Lower lobe of right lung (tissue), 2 donors: ENCODE results near the gene CEP78. TPM values are rescaled to one million over a fixed set of nuclear protein-coding genes. Genes with fewer than 3 reads are reported as not detected.
A peak's percentile ranks its signal among the peaks of the same experiment; 100 is the strongest.
"Not testable (repeated sequence)": the region's sequence is repeated elsewhere in the genome, so short reads cannot be mapped to it uniquely, and the experiment has no call there.

ENCODE experiments used
- ATAC-seq, 2 donors: fragments of 200-7000 bp; cut with Tn5 transposase; one replicate each; pipeline ENCODE4 v1.9.1; 2020 to 2022; ENCODE audit warnings: mild to moderate bottlenecking in 2 of 2, moderate library complexity in 2 of 2
- DNase-seq: peaks from one replicate; pipeline ENCODE4 v3.0.0-alpha.2; 2020
- H3K27ac ChIP-seq: fragments of 200-600 bp; one replicate; pipeline ENCODE4 v1.8.0; 2022
- H3K27me3 ChIP-seq: fragments of 200-600 bp; one replicate; pipeline ENCODE4 v1.8.0; 2022; ENCODE audit warnings: low read depth
- H3K36me3 ChIP-seq: fragments of 200-600 bp; one replicate; pipeline ENCODE4 v1.8.0; 2022; ENCODE audit warnings: mild to moderate bottlenecking
- H3K4me1 ChIP-seq: fragments of 200-600 bp; one replicate; pipeline ENCODE4 v1.8.0; 2022
- H3K4me3 ChIP-seq: fragments of 200-600 bp; one replicate; pipeline ENCODE4 v1.8.0; 2022; ENCODE audit warnings: mild to moderate bottlenecking
- H3K9me3 ChIP-seq: fragments of 200-600 bp; one replicate; pipeline ENCODE4 v1.8.0; 2022
- CTCF ChIP-seq: fragments of 200-600 bp; IDR thresholded peaks from one replicate; pipeline ENCODE4 v1.8.0; 2022; ENCODE audit warnings: antibody characterized with exemption, mild to moderate bottlenecking
- intact Hi-C: fragments of 100-400 bp; cut with DNase I; formaldehyde crosslinking; loops from one replicate; pipeline ENCODE4 v1.11.0; 2022
- total RNA-seq: library from RNA; stranded (reverse); fragmentation: NEBNext Ultra II Directional; extraction: Animal tissue kit (Norgen Biotek cat#: 25700); gene quantifications from one replicate; pipeline ENCODE4 v1.2.1, GENCODE V29; 2021
- donor health status: DM: no; HTN: yes; CAD: no; lungs with severe emphysema.

CEP78 gene
- total RNA-seq, 1 donor from 2014 or later, result 12.9 TPM

GRCh38 chr9:78191931-78192330 lies 43.9 kb upstream of the CEP78 start:
- intact Hi-C loops, result no loop called here
- TF ChIP-seq CTCF, result no peak
- DNase-seq, result no peak

GRCh38 chr9:78196258-78196657 lies 39.6 kb upstream of the CEP78 start:
- Histone ChIP-seq H3K27ac (no peak overlapping the region), H3K27me3 (no peaks in the 10 kb centered on the region), H3K36me3 (no peaks in the 10 kb centered on the region), H3K9me3 (no peaks in the 10 kb centered on the region), H3K4me3 (no peak overlapping the region), H3K4me1 (no peaks in the 10 kb centered on the region)
- no peak for DNase-seq
- intact Hi-C loops, result no loop called here
- ATAC-seq, result no peak
- TF ChIP-seq CTCF, result no peak

More at GRCh38 chr9:78191931-78192330, 43.9 kb upstream of the CEP78 start:
- Histone ChIP-seq H3K27ac (no peak overlapping the region), H3K9me3 (no peaks in the 10 kb centered on the region), H3K27me3 (no peaks in the 10 kb centered on the region), H3K36me3 (no peaks in the 10 kb centered on the region), H3K4me1 (peaks cover 21% of the 10 kb centered on the region), H3K4me3 (no peak overlapping the region)
- no peak for ATAC-seq

GRCh38 chr9:78201158-78201777 lies 34.6 kb upstream of the CEP78 start:
- ATAC-seq (peak in 1 of 2 donors; percentile 18), DNase-seq (peak; percentile 63)
- H3K36me3 ChIP-seq, H3K4me1 ChIP-seq, intact Hi-C loops, H3K27ac ChIP-seq, H3K4me3 ChIP-seq, H3K27me3 ChIP-seq, H3K9me3 ChIP-seq: not testable (repeated sequence)

- Histone ChIP-seq H3K36me3 (no peaks in the 10 kb centered on the region), H3K27ac (no peak overlapping the region), H3K9me3 (no peaks in the 10 kb centered on the region), H3K4me3 (no peak overlapping the region), H3K27me3 (no peaks in the 10 kb centered on the region), H3K4me1 (no peaks in the 10 kb centered on the region)
- DNase-seq (no peak), ATAC-seq (no peak)
- intact Hi-C loops, result no loop called here
- no peak for TF ChIP-seq CTCF
These were observed 28.6 kb upstream of the CEP78 start for GRCh38 chr9:78207319-78207718.

- H3K4me1 ChIP-seq, result no peaks in the 10 kb centered on the region
- TF ChIP-seq CTCF, result no peak
- no peak overlapping the region for H3K4me3 ChIP-seq
- DNase-seq (no peak), ATAC-seq (no peak)
- no peaks in the 10 kb centered on the region for H3K9me3 ChIP-seq
- H3K27me3 ChIP-seq, result no peaks in the 10 kb centered on the region
- no peak overlapping the region for H3K27ac ChIP-seq
- intact Hi-C loops, result no loop called here
- no peaks in the 10 kb centered on the region for H3K36me3 ChIP-seq
These were observed 28.0 kb upstream of the CEP78 start for GRCh38 chr9:78207901-78208300.

GRCh38 chr9:78209127-78209526 lies 26.7 kb upstream of the CEP78 start:
- H3K9me3 ChIP-seq, result no peaks in the 10 kb centered on the region
- H3K36me3 ChIP-seq, result no peaks in the 10 kb centered on the region
- H3K4me1 ChIP-seq, result no peaks in the 10 kb centered on the region
- TF ChIP-seq CTCF, result no peak
- DNase-seq (no peak), ATAC-seq (no peak)
- H3K27ac ChIP-seq, result no peak overlapping the region
- H3K27me3 ChIP-seq, result no peaks in the 10 kb centered on the region
- intact Hi-C loops, result no loop called here
- no peak overlapping the region for H3K4me3 ChIP-seq
